Suprapubic skin (tissue), 4 donors: ENCODE measurements around the gene DUSP10.

Experiments
- CTCF ChIP-seq, 2 donors: fragments of 200-600 bp in 1 of 2; fragments of 450-650 bp in 1 of 2; sonication (generic) in 1 of 2; IDR thresholded peaks; one replicate each; pipeline ENCODE4 v1.5.1; 2016 to 2019; ENCODE audit warnings: antibody characterized with exemption in 2 of 2, mild to moderate bottlenecking in 1 of 2, moderate library complexity in 1 of 2
- POLR2A ChIP-seq, 2 donors: fragments of 450-650 bp; IDR thresholded peaks; one replicate each; pipeline ENCODE4 v1.6.1; 2017; ENCODE audit warnings: antibody characterized with exemption in 2 of 2, mild to moderate bottlenecking in 2 of 2, moderate library complexity in 2 of 2
- POLR2AphosphoS5 ChIP-seq, 3 donors: sonication (generic); formaldehyde crosslinking; IDR thresholded peaks; one replicate each; pipeline ENCODE4 v1.6.1; 2017; ENCODE audit warnings: antibody characterized with exemption in 3 of 3

GRCh38 chr1:221699978-221700519 is 41.8 kb downstream of the DUSP10 start:
- TF ChIP-seq POLR2A (IDR thresholded peaks at IDR 0.05) (no peak), POLR2AphosphoS5 (IDR thresholded peaks at IDR 0.05) (no peak), CTCF (IDR thresholded peaks at IDR 0.05) (no peak)
